ENCODE measurements around the gene NDST1.

Gene NDST1

DNA sequence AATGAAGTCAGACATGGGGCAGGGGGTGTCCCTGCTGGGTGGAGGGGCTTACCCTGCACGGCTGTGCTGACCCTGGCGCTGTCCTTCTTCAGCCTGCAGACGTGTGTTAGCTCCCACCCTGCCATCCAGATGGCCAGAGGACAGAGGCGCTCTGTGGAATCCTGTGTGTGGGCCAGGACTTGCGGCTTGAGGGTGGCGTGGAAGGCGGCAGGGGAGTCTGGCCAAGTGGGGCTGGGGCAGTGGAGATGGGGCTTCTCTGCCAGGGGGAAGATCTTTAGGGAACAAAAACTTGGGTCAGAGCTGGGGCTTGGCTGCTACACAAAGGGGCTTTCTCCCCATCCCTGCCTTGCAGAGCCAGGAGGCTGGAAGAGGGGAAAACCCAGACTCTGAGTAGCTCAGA, 86.1 kb downstream of the NDST1 start:
- no peak for DNase-seq

DNA sequence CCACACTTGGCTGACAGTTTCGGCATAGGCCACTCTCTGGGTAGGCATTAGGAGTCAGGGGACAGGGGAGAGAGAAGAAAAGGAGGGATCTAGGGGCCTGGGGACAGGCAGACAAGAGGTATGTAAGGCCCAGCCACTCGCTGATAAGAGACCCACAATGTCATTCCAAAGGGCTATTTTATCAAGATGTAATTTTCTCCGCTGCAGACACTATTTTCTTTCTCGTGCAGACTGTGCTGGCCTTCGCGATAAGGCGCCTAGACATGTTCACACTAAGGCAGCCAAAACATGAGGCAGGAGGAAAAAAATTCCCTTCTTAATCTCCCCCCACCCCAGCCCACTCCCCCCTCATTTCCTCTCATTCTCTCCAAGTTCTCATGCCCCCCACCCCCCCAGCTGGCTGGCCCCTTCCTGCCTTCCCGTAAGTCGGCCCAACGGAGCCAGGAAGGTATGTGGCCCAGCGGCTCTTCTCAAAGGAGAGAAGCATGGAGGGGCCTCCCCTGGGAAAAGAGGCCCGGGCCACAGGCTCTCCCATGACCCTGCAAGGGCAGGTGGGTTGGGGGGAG, 87.6 kb downstream of the NDST1 start:
- no peak for DNase-seq

DNA sequence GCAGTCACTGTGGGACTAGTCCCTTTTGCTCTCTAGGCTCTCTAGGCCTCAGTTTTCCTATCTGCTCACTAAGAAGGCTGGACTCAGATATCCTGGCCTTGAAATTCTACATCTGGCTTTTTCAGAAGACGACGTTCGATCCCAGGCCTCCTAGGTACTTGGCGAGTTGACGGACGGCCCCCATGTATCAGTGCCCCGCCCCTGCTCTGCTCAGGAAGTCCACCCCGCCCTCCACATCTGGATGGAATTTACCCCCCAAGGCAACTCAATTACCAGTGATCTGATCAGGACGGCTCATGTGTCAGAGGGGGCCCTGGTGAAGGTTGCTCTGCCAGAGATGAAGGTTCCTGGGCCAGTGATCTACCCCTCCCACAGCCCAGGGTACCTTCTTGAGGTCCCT, 88.4 kb downstream of the NDST1 start:
- no peak for DNase-seq

DNA sequence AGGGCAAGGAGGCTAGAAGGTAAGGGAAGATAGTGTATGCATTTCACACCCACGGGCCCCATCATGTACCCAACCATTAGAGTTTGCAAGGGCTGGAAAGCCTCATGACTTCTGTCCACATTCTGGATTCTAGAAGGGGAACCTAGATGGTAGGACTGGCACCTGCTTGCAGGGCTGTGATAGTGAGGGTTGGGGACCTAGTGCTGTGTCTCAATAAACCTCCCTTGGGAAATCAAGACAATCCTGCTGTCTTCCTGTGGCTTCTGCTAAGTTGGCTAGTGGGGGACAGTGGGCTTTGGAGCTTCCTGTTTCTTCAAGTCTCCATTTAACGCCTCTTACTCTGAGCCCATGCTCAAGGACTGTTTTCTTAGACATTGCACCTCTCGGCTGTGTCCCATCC, 88.9 kb downstream of the NDST1 start:
- DNase-seq = no peak

DNA sequence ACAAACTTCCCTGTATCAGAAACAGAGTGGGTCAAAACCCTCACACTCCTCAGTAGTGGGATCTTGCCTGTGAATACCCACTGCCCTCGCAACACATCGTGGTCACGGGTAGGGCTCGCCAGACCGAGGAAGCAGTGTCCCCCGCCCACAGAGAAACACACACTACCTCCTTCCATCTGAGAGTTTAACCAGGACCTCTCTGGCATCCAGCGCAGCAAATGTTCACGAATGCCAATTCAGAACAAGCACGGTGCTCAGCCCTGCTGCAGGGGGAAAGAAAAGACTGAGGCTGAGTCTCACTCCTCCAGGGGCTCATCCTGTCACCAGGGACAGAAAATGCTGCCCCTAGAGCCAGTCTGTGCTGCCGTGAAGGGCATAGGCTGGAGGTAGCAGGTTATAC, 90.1 kb downstream of the NDST1 start:
- no peak for DNase-seq

DNA sequence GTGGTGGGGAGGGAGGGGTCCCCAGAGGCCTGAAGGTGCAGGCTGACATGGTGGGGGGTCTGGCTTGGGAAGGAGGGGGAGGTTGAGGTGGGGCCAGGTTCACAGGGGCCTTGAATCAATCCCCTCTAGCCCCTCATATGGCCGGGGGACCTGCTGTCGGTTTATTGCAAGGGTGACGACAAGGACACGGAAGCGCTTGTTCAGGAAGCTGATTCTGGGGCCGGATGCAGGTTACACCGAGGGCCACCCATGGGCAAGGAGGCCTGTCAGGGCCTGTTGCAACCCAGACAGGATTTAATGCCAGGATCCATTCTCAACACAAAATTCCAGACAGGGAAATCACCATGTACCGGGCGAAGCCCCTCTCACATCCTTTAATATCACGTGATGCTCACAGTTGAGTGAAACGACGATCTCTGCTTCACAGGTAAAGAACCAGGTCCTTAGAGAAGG, 90.9 kb downstream of the NDST1 start:
- DNase-seq = no peak

DNA sequence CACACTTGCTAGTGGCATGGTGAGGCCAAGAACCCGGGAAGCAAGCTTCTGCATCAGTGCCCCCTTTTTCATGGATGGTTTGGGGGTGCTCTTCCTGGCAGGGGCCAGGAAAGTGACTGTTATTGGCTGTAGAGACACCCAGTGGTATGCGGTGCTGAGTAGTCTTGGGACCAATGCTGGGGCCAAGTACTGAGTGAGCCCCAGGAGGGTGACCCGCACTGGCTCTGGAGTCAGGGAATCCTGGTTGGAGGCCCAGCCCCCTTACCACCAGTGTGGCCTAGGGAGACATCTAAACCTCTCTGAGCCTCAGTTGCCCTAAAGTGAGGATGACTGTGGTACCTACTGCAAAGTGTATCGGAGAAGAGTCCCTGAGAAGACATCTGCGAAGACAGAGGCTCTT, 91.3 kb downstream of the NDST1 start:
- no peak for DNase-seq

DNA sequence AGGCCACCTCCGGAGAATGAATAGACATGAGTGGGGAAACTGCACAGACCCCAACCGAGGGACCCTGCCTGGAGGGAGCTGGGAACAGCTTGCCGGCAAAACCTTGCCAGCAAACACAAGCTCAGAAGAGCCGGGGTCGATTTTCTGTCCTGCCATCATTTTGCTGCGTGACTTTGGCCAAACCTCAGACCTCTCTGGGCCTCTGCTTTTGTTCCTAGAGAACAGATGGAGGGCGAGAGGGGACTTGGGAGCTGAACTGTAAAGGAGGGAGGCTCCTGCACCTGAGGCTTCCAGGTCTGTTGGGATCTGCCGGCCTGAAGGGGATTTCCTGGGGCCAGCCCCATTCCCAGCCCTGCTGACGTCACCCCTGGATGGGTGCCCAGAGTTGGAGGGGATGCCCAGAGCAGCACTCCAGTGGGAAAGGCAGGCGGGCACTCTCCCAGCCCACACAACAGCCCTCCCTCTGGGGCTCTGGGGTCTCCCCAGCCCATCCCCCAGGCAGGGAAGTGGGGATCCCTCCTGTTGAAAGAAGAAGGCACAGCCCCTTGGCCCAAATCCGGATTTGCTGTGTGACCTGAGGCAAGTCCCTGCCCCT, 92.1 kb downstream of the NDST1 start:
- no peak for DNase-seq

DNA sequence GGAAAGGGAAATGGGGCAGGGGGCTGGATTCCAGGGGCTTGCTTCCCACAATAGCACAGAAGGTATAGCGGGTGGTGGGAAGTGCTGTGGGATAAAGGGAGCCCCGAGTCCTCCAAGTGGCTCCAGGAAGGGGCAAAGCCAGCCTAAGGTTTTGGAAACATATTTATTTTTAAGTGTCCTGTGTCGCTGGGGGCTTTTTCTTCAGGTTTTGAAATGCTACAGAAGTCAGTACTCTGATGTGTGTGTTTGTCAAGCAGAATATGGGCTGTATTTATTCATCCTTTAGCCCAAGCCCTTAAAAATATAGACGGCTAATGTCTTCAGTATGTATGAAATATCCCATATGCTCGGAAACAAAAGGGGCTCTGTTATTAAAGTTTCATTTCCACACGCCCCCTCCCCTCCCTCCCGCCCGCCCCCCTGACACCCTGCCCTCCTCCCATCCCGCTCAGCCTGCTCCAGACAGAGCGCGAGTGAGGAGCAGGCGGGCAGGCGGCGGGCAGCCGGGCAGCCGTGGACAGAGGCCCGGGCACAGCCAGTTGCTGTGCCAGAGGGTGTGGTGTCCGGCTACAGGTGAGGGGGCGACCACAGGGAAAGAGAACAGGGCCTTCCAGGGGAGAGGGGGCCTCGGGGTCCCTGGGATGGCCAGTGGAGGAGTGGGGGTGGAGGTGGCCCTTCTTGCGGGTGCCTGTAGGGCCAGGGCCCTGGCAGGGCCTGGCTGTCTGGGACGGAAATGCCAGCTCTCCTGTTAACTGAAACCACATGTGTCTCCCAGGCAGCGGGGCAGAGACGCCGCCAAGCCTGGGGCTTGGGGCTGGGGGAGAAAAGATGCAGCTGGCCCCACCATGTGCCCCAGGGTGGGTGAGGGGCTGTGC, 92.9 kb downstream of the NDST1 start:
- DNase-seq = no peak

DNA sequence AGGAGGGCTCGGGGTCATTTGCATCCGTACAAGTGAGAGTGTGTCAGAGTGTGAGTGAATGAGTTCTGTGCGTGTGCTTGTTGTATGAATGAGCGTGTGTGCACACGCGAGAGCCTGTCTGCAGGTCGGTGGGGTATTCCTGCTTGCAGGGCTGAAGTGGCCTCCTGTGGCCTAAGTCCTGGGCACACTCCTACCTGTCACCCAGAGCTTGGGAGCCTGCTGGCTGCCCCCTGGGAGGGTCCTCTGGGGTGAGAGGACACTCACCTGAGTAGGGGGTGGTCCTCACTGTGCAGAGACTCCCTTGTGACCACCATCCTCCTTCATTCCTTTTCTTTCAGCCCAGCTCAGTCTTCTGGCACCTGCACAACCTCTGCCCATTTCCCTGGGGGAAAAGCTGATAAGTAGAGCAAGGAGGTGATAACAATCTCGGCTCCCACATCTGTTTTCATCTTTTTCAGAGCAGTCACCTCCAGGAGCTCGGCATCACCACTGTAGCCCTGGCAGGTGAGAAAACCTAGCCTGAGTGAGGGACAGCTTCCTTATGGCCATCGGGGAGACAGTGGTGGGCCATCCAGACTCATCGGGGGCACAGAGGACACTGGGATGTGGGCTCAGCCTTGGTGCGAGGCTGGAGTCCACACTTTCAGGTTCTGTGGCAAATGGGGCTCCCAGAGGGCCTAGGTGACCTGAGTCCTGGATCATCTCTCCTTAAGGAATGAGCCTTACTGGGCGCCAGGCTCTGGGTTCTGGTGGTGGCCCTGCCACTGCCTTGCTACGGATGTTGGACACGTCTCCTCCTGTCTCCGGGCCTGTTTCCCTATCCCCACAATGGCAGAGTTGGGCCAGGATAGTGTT, 93.8 kb downstream of the NDST1 start:
- DNase-seq = no peak

DNA sequence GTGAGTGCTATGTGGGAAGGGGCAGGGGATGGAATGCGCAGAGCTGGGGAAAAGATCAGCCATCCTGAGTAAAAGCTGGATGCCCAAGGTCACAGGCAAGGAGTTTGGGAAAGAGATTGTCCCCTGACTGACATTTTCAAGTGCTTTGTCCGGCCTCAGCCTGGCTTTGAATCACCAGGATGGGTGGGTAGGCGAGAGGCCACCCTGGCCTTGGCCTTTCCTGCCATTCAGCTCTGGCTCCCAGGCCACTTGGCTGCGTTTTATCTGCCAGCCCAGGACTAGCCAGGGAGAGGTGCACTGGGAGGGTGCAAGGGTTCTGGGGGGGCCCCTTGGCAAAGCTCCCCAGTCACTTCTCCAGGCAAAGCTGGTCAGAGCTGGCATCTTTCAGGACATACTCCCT, 95.1 kb downstream of the NDST1 start:
- DNase-seq = no peak

DNA sequence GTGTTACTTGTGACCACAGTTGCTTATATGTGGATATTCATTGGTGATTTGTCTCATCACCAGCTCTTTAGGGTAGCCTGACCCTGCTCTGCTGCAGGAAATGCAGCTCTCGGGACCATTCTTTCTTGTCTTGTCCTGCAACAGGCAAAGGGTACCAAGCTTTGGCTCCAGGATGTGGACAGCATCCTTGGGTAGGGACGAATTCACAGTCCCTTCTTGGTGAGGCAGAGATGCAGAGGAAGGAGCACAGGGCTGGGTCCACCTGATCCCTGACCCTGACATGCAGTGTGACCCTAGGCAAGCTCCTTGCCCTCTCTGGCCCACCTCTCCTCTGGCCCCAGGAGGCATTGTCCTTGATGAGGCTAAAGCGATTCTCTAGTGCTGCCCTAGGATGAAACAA, 95.6 kb downstream of the NDST1 start:
- DNase-seq = no peak

DNA sequence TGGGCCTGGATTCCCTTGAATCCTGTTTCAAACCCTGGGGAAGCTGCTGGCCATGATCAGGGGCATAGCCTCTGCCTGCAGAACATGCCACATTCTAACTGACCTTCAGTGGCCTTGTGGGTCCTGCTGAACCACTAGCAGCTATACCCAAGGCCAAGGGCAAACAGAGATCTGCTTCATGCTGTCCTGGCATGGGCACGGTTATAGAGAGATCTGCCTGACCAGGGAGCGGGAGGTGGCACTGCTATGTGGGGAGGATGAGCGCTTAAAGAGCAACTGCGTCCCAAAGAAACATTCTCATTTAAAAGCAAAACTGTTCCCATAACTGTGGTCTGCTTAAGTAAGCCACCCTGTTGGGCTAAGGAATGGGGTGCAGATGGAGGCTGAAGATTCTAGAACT, 96.1 kb downstream of the NDST1 start:
- no peak for DNase-seq

DNA sequence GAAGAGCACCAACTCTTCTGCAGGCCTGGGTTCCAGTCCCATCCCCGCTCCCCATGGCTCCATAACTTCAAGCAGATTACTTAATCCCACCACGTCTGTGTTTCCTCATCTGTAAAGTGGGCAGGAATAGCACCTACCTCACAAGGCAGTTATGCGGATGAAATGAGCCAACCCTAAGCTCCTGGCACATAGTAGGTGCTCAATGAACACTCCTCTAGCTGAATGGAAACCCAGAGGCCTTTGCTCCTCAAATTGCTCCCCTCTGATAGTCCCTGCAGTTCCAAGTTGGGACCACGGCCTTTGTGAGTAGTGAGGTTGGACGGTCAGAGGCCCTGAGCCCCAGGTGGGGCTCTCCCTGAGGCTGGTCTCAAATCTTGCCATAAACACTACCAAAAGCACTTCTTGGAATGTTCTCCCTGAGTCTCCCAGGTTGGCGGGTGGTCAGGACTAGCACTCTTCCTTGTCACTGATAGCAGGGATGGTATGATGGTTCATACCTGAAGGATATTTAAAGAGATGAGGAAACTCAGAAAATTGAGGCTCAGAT, 97.0 kb downstream of the NDST1 start:
- DNase-seq = no peak

DNA sequence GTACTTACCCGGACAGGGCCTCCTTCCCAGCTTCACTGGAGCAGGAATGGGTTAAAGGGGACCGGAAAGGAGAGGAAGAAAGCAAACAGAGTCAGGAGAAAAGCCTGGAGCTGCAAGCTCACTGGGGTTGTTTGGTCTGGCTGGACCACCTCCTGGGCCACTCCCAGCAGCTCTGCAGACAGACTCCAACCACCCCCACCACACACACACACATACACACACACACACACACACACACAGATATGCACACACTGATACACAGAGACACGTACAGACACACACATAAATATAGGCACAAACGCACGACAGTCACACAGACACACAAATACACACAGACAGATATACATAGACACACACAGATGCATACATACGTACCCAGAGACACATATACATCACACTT, 97.6 kb downstream of the NDST1 start:
- DNase-seq = no peak

DNA sequence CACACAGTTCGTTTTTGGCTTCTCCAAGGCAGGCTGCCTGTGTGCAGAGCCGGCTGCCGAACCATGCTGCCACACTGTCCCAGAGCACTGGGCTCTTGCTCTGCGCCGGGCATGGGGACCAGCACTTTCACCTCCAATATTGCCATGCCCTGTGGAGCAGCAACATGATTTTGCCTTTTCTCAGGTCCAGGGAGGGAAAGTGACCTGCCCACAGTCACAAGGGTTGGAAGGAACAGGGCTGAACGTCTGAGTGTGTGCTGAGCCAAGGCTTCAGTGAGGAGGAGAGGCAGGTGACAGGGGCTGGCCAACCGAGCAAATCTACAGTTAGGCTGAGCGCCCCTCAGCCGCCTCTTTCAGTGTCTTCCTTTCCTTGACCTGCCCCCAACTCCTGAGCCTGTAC, 98.5 kb downstream of the NDST1 start:
- no peak for DNase-seq

DNA sequence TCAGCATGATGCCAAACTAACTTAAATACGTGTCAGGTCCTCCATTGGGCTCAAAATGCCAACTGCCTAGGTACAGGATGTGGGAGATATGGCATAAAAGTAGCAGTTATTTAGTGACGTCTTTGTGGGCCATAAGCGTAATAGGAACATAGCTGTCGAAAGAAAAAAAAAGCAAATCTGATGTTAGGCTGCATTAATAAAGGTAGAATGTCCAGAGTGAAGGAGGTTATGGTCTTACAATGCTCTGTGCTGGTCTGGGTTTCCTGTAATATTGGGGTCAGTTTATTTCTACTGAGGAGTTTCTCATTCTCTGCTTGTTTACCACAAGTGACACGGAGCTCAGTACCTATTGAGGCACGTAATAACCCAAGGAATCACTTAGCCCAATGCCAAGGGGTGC, 99.2 kb downstream of the NDST1 start:
- no peak for DNase-seq
